NCI-H748 treated with DMSO at 0.1 percent for 48 hours (cell line): Measurements from ENCODE around the gene SH2D7.
"Not testable (repeated sequence)": the region's sequence is repeated elsewhere in the genome, so short reads cannot be mapped to it uniquely, and the experiment has no call there.

Source experiments
- DNase-seq: peaks from one replicate; lab custom pipeline; 2025; lab: John Stamatoyannopoulos, UW

Gene SH2D7

DNA sequence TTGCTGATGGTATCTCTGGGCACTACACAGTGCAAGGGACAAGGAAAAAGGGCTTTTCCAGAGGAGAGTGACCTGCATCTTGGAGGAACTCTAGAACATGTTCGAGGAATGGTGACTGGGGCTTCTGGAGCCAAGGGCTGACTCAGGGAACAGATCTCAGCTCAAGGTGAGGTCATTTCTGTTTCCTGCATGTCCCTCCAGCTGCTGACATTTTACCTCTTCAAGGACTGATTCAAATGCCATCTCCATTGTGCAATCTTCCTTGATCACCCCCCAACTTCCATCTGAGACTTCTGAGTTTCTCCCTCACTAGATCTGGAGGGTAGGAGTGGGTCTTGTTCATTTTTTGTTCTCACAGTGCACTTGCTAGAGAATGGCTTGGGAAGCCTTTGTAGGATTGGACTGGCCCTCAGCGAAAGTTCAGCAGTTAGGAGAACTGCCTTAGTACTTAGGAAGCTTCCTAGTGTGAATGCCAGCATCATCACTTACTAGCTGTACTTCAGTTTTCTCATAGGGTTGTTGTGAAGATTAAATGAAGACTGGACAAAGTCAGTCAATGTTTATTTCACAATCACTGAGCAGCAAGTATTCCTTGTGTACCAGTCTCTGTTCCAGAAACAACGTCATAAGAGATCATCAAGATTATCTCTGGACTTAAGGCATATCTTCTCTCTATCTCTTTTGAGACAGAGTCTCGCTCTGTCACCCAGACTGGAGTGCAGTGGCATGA, 54.2 kb downstream of the SH2D7 start:
- no peak for DNase-seq

DNA sequence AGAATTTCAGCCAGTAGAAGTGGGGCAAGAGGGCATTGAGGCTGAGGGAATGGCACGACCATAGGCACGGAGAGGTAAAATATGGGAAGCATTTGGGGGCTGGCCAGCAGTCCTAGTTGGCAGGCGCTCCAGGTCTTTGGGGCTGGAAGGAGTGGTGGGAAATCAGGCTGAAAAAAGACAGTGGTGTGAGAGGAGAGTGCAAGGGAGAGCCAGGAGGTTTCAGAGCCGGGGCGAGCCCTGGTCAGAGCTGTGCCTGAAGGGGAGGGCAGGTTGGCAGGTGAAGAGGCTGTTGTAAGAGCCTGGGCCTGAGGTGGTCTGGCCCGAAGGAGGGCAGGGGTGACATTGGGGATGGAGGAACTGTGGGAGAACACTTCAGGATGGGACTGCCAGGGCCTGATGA, 55.2 kb downstream of the SH2D7 start:
- DNase-seq = no peak

- no peak for DNase-seq
Observed at GRCh38 chr15:78148392-78149067, 56.2 kb downstream of the SH2D7 start.

DNA sequence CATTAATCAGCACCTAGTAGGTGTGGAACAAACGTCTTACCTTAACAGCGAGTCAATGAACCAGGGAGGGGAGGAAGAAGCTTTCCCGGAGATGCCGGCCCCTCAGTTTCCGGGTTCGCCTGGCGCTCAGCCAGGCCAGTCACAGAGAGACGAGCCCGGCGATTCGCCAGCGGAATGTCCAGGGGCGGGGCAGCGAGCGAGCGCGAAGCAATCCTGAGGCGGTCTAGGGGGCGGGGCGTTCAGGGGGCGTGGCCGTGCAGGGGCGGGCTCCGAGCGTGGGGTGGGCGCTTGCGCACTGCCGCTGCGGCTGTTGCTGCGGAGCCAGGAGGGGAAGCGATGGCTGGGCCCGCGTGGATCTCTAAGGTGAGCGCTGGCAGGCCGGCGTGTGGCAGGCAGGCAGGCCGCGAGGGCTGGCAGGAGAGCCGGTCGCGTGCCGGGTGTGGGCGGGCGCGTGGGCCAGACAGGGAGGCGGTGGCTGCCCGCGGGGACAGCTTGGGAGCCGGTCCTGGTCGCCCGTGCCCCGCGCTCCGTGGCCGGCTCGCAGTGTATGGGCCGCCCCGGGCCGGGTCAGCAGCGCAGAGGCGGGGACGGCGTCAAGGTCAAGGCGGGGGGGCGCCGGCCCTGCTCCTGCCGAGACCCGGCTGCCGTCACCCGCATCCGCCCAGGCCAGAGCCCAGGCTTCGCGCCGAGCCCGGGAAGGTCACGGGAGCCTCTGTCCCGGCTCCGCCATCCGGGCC, 56.9 kb downstream of the SH2D7 start, which contains the start of gene IDH3A:
IDH3A (plus strand) TSS at position 295 of the 737 bp plus-strand sequence; CDS start at position 337, 42 bp downstream.
- peak; percentile 73 for DNase-seq

- DNase-seq = peak; percentile 20
Observed at GRCh38 chr15:78149805-78150751, 57.7 kb downstream of the SH2D7 start.

- not testable (repeated sequence) for DNase-seq
Observed at GRCh38 chr15:78151075-78151474, 58.7 kb downstream of the SH2D7 start.
